HepG2 (cell line): ENCODE results near the gene CST4. TPM values are rescaled to one million over a fixed set of nuclear protein-coding genes. Genes with fewer than 3 reads are reported as not detected.
A peak's percentile ranks its signal among the peaks of the same experiment; 100 is the strongest.

Experiments
- ATM ChIP-seq: fragments of 450-650 bp; IDR thresholded peaks from 2 replicates; pipeline ENCODE4 v1.7.1; 2017; ENCODE audit warnings: mild to moderate bottlenecking, borderline replicate concordance
- CBFB ChIP-seq: sonication (generic); formaldehyde crosslinking; IDR thresholded peaks from 2 replicates; pipeline ENCODE4 v1.4.0; 2020; ENCODE audit warnings: missing genetic modification reagents
- FOXA3 ChIP-seq: IDR thresholded peaks from 2 replicates; pipeline ENCODE4 v1.6.1; 2016; ENCODE audit warnings: missing genetic modification reagents, missing compliant biosample characterization
- FOXO1 ChIP-seq: sonication (generic); formaldehyde crosslinking; IDR thresholded peaks from 2 replicates; pipeline ENCODE4 v1.4.0; 2020; ENCODE audit warnings: missing genetic modification reagents
- GATAD2A ChIP-seq: IDR thresholded peaks from 2 replicates; pipeline ENCODE4 v1.6.1; 2016
- HIC2 ChIP-seq: sonication (generic); formaldehyde crosslinking; IDR thresholded peaks from 2 replicates; pipeline ENCODE4 v1.9.0; 2022; ENCODE audit warnings: low read depth, missing genetic modification reagents
- NCOR1 ChIP-seq: fragments of 200-600 bp; sonication (generic); IDR thresholded peaks from 2 replicates; pipeline ENCODE4 v1.7.0; 2017; ENCODE audit warnings: antibody characterized with exemption, low read length, borderline replicate concordance
- NFE2 ChIP-seq: sonication (generic); formaldehyde crosslinking; IDR thresholded peaks from 2 replicates; pipeline ENCODE4 v1.4.0; 2020; ENCODE audit warnings: missing genetic modification reagents
- RXRA ChIP-seq: sonication (generic); formaldehyde crosslinking; IDR thresholded peaks from 2 replicates; pipeline ENCODE4 v1.5.1; 2020; ENCODE audit warnings: missing genetic modification reagents
- SOX13 ChIP-seq, 3 experiments: fragments of 450-650 bp in 1 of 3; sonication (generic) in 1 of 3; formaldehyde crosslinking in 1 of 3; IDR thresholded peaks in 2 of 3; conservative IDR thresholded peaks in 1 of 3; 2 replicates each; pipeline versions ENCODE4 v1.5.0 to v1.6.1; 2016 to 2020; ENCODE audit warnings: antibody characterized with exemption in 1 of 3, mild to moderate bottlenecking in 1 of 3, missing compliant biosample characterization in 1 of 3, missing genetic modification reagents in 1 of 3, moderate library complexity in 1 of 3
- XRCC5 ChIP-seq: fragments of 200-400 bp; formaldehyde crosslinking; optimal IDR thresholded peaks from 2 replicates; pipeline ENCODE3; 2017; ENCODE audit warnings: mild to moderate bottlenecking, low read length
- ZNF12 ChIP-seq: sonication (generic); formaldehyde crosslinking; IDR thresholded peaks from 2 replicates; pipeline ENCODE4 v1.5.0; 2020; ENCODE audit warnings: missing genetic modification reagents
- ZNF558 ChIP-seq: sonication (generic); formaldehyde crosslinking; IDR thresholded peaks from 2 replicates; pipeline ENCODE4 v1.9.0; 2022; ENCODE audit warnings: mild to moderate bottlenecking, missing genetic modification reagents, borderline replicate concordance
- ZNF644 ChIP-seq: IDR thresholded peaks from 2 replicates; pipeline ENCODE4 v1.6.1; 2016; ENCODE audit warnings: low read depth
- polyA plus RNA-seq, 8 experiments: library from polyadenylated mRNA; depleted of rRNA in 3 of 8; stranded (reverse) in 7 of 8; unstranded in 1 of 8; fragments of >200 nt; fragmentation: Illumina TruSeq in 4 of 8; extraction: Trizol in 4 of 8; gene quantifications; 2 replicates each; pipeline versions ENCODE4 v1.2.1 to v1.2.3, GENCODE V29; 2011 to 2016; ENCODE audit warnings: low read depth in 4 of 8, missing spikeins in 1 of 8, mixed read lengths in 1 of 8; ENCODE audit not compliant: insufficient read depth in 1 of 8
- total RNA-seq, 5 experiments: library from RNA; depleted of rRNA; stranded (reverse); fragments of >200 nt; fragmentation: Illumina TruSeq; extraction: Trizol; gene quantifications; 2 replicates each; pipeline ENCODE4 v1.2.3, GENCODE V29; 2016; ENCODE audit warnings: low read depth in 1 of 5
- TF ChIP-seq, protein P1 (sequence below): sonication (generic); formaldehyde crosslinking; IDR thresholded peaks from 2 replicates; pipeline ENCODE4 v1.5.0; 2020; ENCODE audit warnings: mild to moderate bottlenecking, missing genetic modification reagents, moderate library complexity

The CST4 gene
- total and polyA plus RNA-seq, 2 of the 13 experiments (the other 11 are each of a cell fraction or from before 2014, with no cell fraction given): not detected

DNA sequence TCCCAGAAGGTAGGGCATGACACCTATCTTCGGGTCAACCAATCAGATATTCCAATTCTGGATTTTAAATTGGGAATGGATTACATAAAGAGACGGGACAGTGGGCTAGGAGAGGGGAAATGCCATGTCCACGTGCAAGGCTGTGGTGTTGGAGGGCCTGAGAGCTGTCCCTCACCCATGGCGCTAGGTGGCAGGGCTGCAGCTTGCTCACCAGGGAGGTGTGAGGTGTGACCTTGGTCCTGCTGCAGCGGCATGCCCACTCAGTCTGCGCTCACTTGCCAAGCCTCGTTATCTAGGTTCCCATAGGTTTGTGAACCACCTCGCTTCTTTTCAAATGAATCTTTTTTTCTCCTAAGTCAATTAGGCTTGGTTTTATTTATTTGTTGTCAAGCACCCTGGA, 31.6 kb downstream of the CST4 start (continued):
- TF ChIP-seq ATM (no peak), FOXO1 (CRISPR knock-in tag) (peak; percentile 48; the same call in 1 of the 2 replicates), FOXA3 (CRISPR knock-in tag) (0 out of 2 replicates have a peak, but pooled peaks have one; percentile 6), GATAD2A (CRISPR knock-in tag) (0 out of 2 replicates have a peak, but pooled peaks have one; percentile 39), SOX13 (IDR thresholded peaks at IDR 0.05) (no peak), SOX13 (CRISPR knock-in tag; conservative IDR thresholded peaks at IDR 0.05 in 1 of 2, IDR thresholded peaks at IDR 0.05 in 1 of 2) (0 out of 4 replicates have a peak, but pooled peaks of 1 of the 2 experiments have one; percentile 31), ZNF12 (no peak), HIC2 (CRISPR knock-in tag) (peak; percentile 56; the same call in 1 of the 2 replicates), XRCC5 (peak; percentile 39), ZNF644 (CRISPR knock-in tag) (0 out of 2 replicates have a peak, but pooled peaks have one; percentile 26), CBFB (CRISPR knock-in tag) (0 out of 2 replicates have a peak, but pooled peaks have one; percentile 25), NCOR1 (no peak), RXRA (peak; percentile 24; the same call in 1 of the 2 replicates), NFE2 (CRISPR knock-in tag) (no peak), ZNF558 (CRISPR knock-in tag) (no peak)
- TF ChIP-seq, protein P1, sequence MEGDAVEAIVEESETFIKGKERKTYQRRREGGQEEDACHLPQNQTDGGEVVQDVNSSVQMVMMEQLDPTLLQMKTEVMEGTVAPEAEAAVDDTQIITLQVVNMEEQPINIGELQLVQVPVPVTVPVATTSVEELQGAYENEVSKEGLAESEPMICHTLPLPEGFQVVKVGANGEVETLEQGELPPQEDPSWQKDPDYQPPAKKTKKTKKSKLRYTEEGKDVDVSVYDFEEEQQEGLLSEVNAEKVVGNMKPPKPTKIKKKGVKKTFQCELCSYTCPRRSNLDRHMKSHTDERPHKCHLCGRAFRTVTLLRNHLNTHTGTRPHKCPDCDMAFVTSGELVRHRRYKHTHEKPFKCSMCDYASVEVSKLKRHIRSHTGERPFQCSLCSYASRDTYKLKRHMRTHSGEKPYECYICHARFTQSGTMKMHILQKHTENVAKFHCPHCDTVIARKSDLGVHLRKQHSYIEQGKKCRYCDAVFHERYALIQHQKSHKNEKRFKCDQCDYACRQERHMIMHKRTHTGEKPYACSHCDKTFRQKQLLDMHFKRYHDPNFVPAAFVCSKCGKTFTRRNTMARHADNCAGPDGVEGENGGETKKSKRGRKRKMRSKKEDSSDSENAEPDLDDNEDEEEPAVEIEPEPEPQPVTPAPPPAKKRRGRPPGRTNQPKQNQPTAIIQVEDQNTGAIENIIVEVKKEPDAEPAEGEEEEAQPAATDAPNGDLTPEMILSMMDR (CRISPR knock-in tag): peak; percentile 39
